SK-N-SH (cell line): Measurements from ENCODE around the gene COL12A1. TPM values are rescaled to one million over a fixed set of nuclear protein-coding genes. Genes with fewer than 3 reads are reported as not detected.

ENCODE experiments used
- CTCF ChIA-PET: fragments of 300-600, 350-600 bp; formaldehyde crosslinking; extraction: SDS; loops from one replicate; lab custom pipeline; 2021; lab: Yijun Ruan, JAX
- POLR2A ChIA-PET: fragments of 350-600 bp; sonication (Branson Sonifier 250); formaldehyde crosslinking; extraction: SDS; loops from one replicate; lab custom pipeline; 2020; ENCODE audit warnings: antibody characterized with exemption, inconsistent platforms; lab: Yijun Ruan, JAX
- DNase-seq: peaks from one replicate; pipeline ENCODE4 v3.0.0; 2012
- H2AFZ ChIP-seq: fragments of 200-600 bp; sonication (generic); 2 replicates; pipeline ENCODE4 v1.8.1; 2016; ENCODE audit warnings: antibody characterized with exemption, mild to moderate bottlenecking, low read depth
- H3F3A ChIP-seq: fragments of 200-600 bp; sonication (generic); replicated peaks from 2 replicates; pipeline ENCODE3; 2016; ENCODE audit warnings: antibody characterized with exemption, mild to moderate bottlenecking; ENCODE audit not compliant: insufficient read depth
- H3K27ac ChIP-seq, 2 experiments: fragments of 200-500 bp in 1 of 2; fragments of 200-600 bp in 1 of 2; sonication (Bioruptor generic) in 1 of 2; sonication (generic), shearing (Covaris generic) in 1 of 2; 2 replicates each; pipeline versions ENCODE4 v1.5.1 to v1.6.1; 2014 to 2016; ENCODE audit warnings: low read depth in 2 of 2, inconsistent platforms in 1 of 2, low read length in 1 of 2, mild to moderate bottlenecking in 1 of 2, mixed read lengths in 1 of 2
- H3K27me3 ChIP-seq: fragments of 200-600 bp; sonication (generic), shearing (Covaris generic); 2 replicates; pipeline ENCODE4 v1.6.1; 2016; ENCODE audit warnings: mixed run types; ENCODE audit not compliant: insufficient read depth
- H3K36me3 ChIP-seq, 2 experiments: fragments of 200-500 bp in 1 of 2; fragments of 200-600 bp in 1 of 2; sonication (Bioruptor generic) in 1 of 2; sonication (generic) in 1 of 2; replicated peaks in 1 of 2; 2 replicates each; pipeline versions ENCODE3 to v1.5.1; 2014 to 2016; ENCODE audit warnings: low read length in 1 of 2, mild to moderate bottlenecking in 1 of 2; ENCODE audit not compliant: insufficient read depth in 2 of 2, control insufficient read depth in 1 of 2
- H3K4me1 ChIP-seq, 2 experiments: fragments of 200-500 bp in 1 of 2; fragments of 200-600 bp in 1 of 2; sonication (Bioruptor generic) in 1 of 2; sonication (generic), shearing (Covaris generic) in 1 of 2; 2 replicates each; pipeline versions ENCODE4 v1.5.1 to v1.6.1; 2014 to 2016; ENCODE audit warnings: low read depth in 1 of 2, low read length in 1 of 2, mixed run types in 1 of 2; ENCODE audit not compliant: insufficient read depth in 2 of 2, control insufficient read depth in 1 of 2
- H3K4me2 ChIP-seq: fragments of 200-600 bp; sonication (generic), shearing (Covaris generic); 2 replicates; pipeline ENCODE4 v1.6.1; 2017; ENCODE audit warnings: mixed run types
- H3K4me3 ChIP-seq, 2 experiments: fragments of 200-500 bp in 1 of 2; fragments of 200-600 bp in 1 of 2; sonication (Bioruptor generic) in 1 of 2; sonication (generic), shearing (Covaris generic) in 1 of 2; 2 replicates each; pipeline versions ENCODE4 v1.5.1 to v1.8.1; 2014 to 2016; ENCODE audit warnings: low read depth in 2 of 2, inconsistent platforms in 1 of 2, low read length in 1 of 2, mild to moderate bottlenecking in 1 of 2, mixed read lengths in 1 of 2, moderate library complexity in 1 of 2
- H3K79me2 ChIP-seq: fragments of 200-600 bp; sonication (generic); 2 replicates; pipeline ENCODE4 v1.8.1; 2017; ENCODE audit warnings: mild to moderate bottlenecking; ENCODE audit not compliant: insufficient read depth
- H3K9ac ChIP-seq: fragments of 200-600 bp; sonication (generic); 2 replicates; pipeline ENCODE4 v1.6.1; 2017; ENCODE audit warnings: mixed run types
- H3K9me2 ChIP-seq: fragments of 200-600 bp; sonication (generic); 2 replicates; pipeline ENCODE4 v1.6.1; 2017; ENCODE audit warnings: mixed run types
- H3K9me3 ChIP-seq: fragments of 200-600 bp; sonication (generic); 2 replicates; pipeline ENCODE4 v1.6.1; 2017; ENCODE audit warnings: mixed run types, mild to moderate bottlenecking, moderate library complexity
- H4K20me1 ChIP-seq: fragments of 200-600 bp; sonication (generic); 2 replicates; pipeline ENCODE4 v1.6.1; 2017; ENCODE audit warnings: mild to moderate bottlenecking, mixed run types; ENCODE audit not compliant: insufficient read depth
- CTCF ChIP-seq: fragments of 200-600 bp; sonication (generic); IDR thresholded peaks from 2 replicates; pipeline ENCODE4 v1.6.1; 2017; ENCODE audit warnings: antibody characterized with exemption, mild to moderate bottlenecking, moderate library complexity
- EP300 ChIP-seq, 2 experiments: IDR thresholded peaks; 2 replicates each; pipeline versions ENCODE4 v1.4.0 to v1.6.1; 2012; ENCODE audit warnings: borderline replicate concordance in 1 of 2, low read depth in 1 of 2, low read length in 1 of 2
- EZH2phosphoT487 ChIP-seq: fragments of 200-600 bp; sonication (generic); IDR thresholded peaks from 2 replicates; pipeline ENCODE4 v1.6.1; 2017; ENCODE audit warnings: low read depth, mixed run types, mild to moderate bottlenecking, antibody characterized with exemption, moderate library complexity, borderline replicate concordance
- FOXJ3 ChIP-seq: sonication (generic); formaldehyde crosslinking; IDR thresholded peaks from 2 replicates; pipeline ENCODE4 v1.5.1; 2020; ENCODE audit warnings: mild to moderate bottlenecking, missing genetic modification reagents
- FOXM1 ChIP-seq: IDR thresholded peaks from 2 replicates; pipeline ENCODE4 v1.4.0; 2012; ENCODE audit warnings: low read depth, mild to moderate bottlenecking
- GABPA ChIP-seq: IDR thresholded peaks from 2 replicates; pipeline ENCODE4 v1.4.0; 2012; ENCODE audit warnings: low read depth, mild to moderate bottlenecking
- IRF3 ChIP-seq: fragments of 150-350 bp; IDR thresholded peaks from 2 replicates; pipeline ENCODE4 v1.6.1; 2016; ENCODE audit warnings: mild to moderate bottlenecking, low read depth, low read length
- MAX ChIP-seq: IDR thresholded peaks from 2 replicates; pipeline ENCODE4 v1.4.0; 2012; ENCODE audit warnings: low read depth
- MXI1 ChIP-seq: IDR thresholded peaks from 2 replicates; pipeline ENCODE4 v1.6.1; 2012; ENCODE audit warnings: mild to moderate bottlenecking, low read depth, low read length, improper control_type of control experiment
- NFIC ChIP-seq: IDR thresholded peaks from 2 replicates; pipeline ENCODE4 v1.4.0; 2012; ENCODE audit warnings: borderline replicate concordance
- NRF1 ChIP-seq: IDR thresholded peaks from 2 replicates; pipeline ENCODE4 v1.6.1; 2012; ENCODE audit warnings: low read depth, mild to moderate bottlenecking, low read length
- PBX3 ChIP-seq: IDR thresholded peaks from 2 replicates; pipeline ENCODE4; 2012
- POLR2AphosphoS5 ChIP-seq: IDR thresholded peaks from 2 replicates; pipeline ENCODE4 v1.6.1; 2012; ENCODE audit warnings: low read depth, low read length
- RAD21 ChIP-seq: IDR thresholded peaks from 2 replicates; pipeline ENCODE4 v1.6.1; 2012; ENCODE audit warnings: mild to moderate bottlenecking, low read length
- RFX5 ChIP-seq: IDR thresholded peaks from 2 replicates; pipeline ENCODE4 v1.6.1; 2012; ENCODE audit warnings: mild to moderate bottlenecking, improper control_type of control experiment, low read length
- RXRA ChIP-seq: IDR thresholded peaks from 2 replicates; pipeline ENCODE4 v1.4.0; 2012; ENCODE audit warnings: low read depth, mild to moderate bottlenecking, borderline replicate concordance
- TCF12 ChIP-seq: IDR thresholded peaks from 2 replicates; pipeline ENCODE4 v1.4.0; 2012
- USF1 ChIP-seq: IDR thresholded peaks from 2 replicates; pipeline ENCODE4 v1.4.0; 2012; ENCODE audit warnings: low read depth, borderline replicate concordance
- YY1 ChIP-seq: IDR thresholded peaks from 2 replicates; pipeline ENCODE4 v1.4.0; 2012; ENCODE audit warnings: low read depth, mild to moderate bottlenecking
- WGBS: methylation state at CpG from one replicate; pipeline ENCODE4 v1.1.6; 2017; ENCODE audit warnings: low lambda C conversion rate; 5-methylcytosine and 5-hydroxymethylcytosine counted together
- polyA plus RNA-seq, 3 experiments: library from polyadenylated mRNA; depleted of rRNA; stranded (reverse); fragments of >200 nt; gene quantifications; 2 replicates each; pipeline ENCODE4 v1.2.3, GENCODE V29; 2012

Gene COL12A1
- polyA plus RNA-seq, 1 of the 3 experiments (the other 2 are of a cell fraction), result 0.03 TPM

- Histone ChIP-seq H3K27me3 (peaks cover 29% of the 10 kb centered on the region; the same call in 1 of the 2 replicates), H3K9me2 (no peaks in the 10 kb centered on the region), H3F3A (peaks cover 4% of the 10 kb centered on the region), H3K4me1 (no peaks in the 10 kb centered on the region), H3K4me2 (no peak overlapping the region), H2AFZ (no peak overlapping the region), H3K4me3 (no peak overlapping the region), H3K79me2 (no peaks in the 10 kb centered on the region), H3K36me3 (no peaks in the 10 kb centered on the region), H3K9ac (no peak overlapping the region), H3K27ac (no peak overlapping the region), H4K20me1 (no peaks in the 10 kb centered on the region), H3K9me3 (no peaks in the 10 kb centered on the region)
- TF ChIP-seq IRF3 (no peak), RFX5 (no peak), USF1 (no peak), PBX3 (no peak), NRF1 (no peak), FOXM1 (no peak), YY1 (no peak), RAD21 (no peak), GABPA (no peak), NFIC (no peak), EP300 (IDR thresholded peaks at IDR 0.05; ENCODE audit: borderline replicate concordance in 1 of 2, low read depth in 1 of 2, low read length in 1 of 2) (no peak), POLR2AphosphoS5 (no peak), MAX (no peak), TCF12 (no peak), EZH2phosphoT487 (no peak), FOXJ3 (CRISPR knock-in tag) (no peak), CTCF (no peak), MXI1 (no peak), RXRA (no peak)
- ChIA-PET POLR2A (no interaction called here), CTCF (no interaction called here)
- no peak for DNase-seq
- 21% methylated on average over 8 of the region's 8 CpGs for WGBS
Observed at GRCh38 chr6:75089921-75090320, 115.9 kb downstream of the COL12A1 start.
